ENCODE measurements around the gene HK3.

The HK3 gene

GRCh38 chr5:176846335-176847140 lies 52.6 kb downstream of the HK3 start:
- DNase-seq (ENCODE audit: low spot score in 2 of 2) (no peak), ATAC-seq (replicated peaks; ENCODE audit: extremely low read depth, poor library complexity, severe bottlenecking) (no peak)
- Mint-ChIP-seq H3K4me1 (no peaks in the 10 kb centered on the region), H3K4me3 (no peak overlapping the region), H3K27me3 (peaks cover 88% of the 10 kb centered on the region), H3K36me3 (ENCODE audit: insufficient read depth) (no peaks in the 10 kb centered on the region), H3K9me3 (no peaks in the 10 kb centered on the region), H3K27ac (ENCODE audit: low read depth) (no peak overlapping the region)

GRCh38 chr5:176845392-176845713 lies 53.8 kb downstream of the HK3 start:
- no peaks in the 10 kb centered on the region for H3K36me3 Mint-ChIP-seq (ENCODE audit: insufficient read depth)
- no peak for DNase-seq (ENCODE audit: low spot score in 2 of 2)
- no peak for ATAC-seq (replicated peaks; ENCODE audit: extremely low read depth, poor library complexity, severe bottlenecking)
- H3K9me3 Mint-ChIP-seq = no peaks in the 10 kb centered on the region
- H3K4me3 Mint-ChIP-seq = no peak overlapping the region
- H3K27ac Mint-ChIP-seq (ENCODE audit: low read depth) = no peak overlapping the region
- no peaks in the 10 kb centered on the region for H3K4me1 Mint-ChIP-seq
- H3K27me3 Mint-ChIP-seq = peaks cover 92% of the 10 kb centered on the region

GRCh38 chr5:176844706-176845391 lies 54.3 kb downstream of the HK3 start:
- H3K27me3 Mint-ChIP-seq = peaks cover 92% of the 10 kb centered on the region
- H3K4me1 Mint-ChIP-seq = no peaks in the 10 kb centered on the region
- H3K4me3 Mint-ChIP-seq = no peak overlapping the region
- no peak overlapping the region for H3K27ac Mint-ChIP-seq (ENCODE audit: low read depth)
- H3K36me3 Mint-ChIP-seq (ENCODE audit: insufficient read depth) = no peaks in the 10 kb centered on the region
- DNase-seq (ENCODE audit: low spot score in 2 of 2) (no peak), ATAC-seq (replicated peaks; ENCODE audit: extremely low read depth, poor library complexity, severe bottlenecking) (no peak)
- H3K9me3 Mint-ChIP-seq = no peaks in the 10 kb centered on the region

GRCh38 chr5:176844281-176844680 lies 54.9 kb downstream of the HK3 start:
- no peak for ATAC-seq (replicated peaks; ENCODE audit: extremely low read depth, poor library complexity, severe bottlenecking)
- Mint-ChIP-seq H3K4me1 (no peaks in the 10 kb centered on the region), H3K9me3 (no peaks in the 10 kb centered on the region), H3K36me3 (ENCODE audit: insufficient read depth) (no peaks in the 10 kb centered on the region), H3K4me3 (no peak overlapping the region), H3K27ac (ENCODE audit: low read depth) (no peak overlapping the region), H3K27me3 (peaks cover 89% of the 10 kb centered on the region)
- DNase-seq (ENCODE audit: low spot score in 2 of 2) = no peak

- Mint-ChIP-seq H3K36me3 (ENCODE audit: insufficient read depth) (no peaks in the 10 kb centered on the region), H3K9me3 (no peaks in the 10 kb centered on the region), H3K27me3 (peaks cover 86% of the 10 kb centered on the region), H3K27ac (ENCODE audit: low read depth) (no peak overlapping the region), H3K4me1 (no peaks in the 10 kb centered on the region), H3K4me3 (no peak overlapping the region)
- DNase-seq (ENCODE audit: low spot score in 2 of 2) (no peak), ATAC-seq (replicated peaks; ENCODE audit: extremely low read depth, poor library complexity, severe bottlenecking) (no peak)
These were observed 55.5 kb downstream of the HK3 start for GRCh38 chr5:176843673-176844072.

GRCh38 chr5:176837707-176838115 lies 61.4 kb downstream of the HK3 start:
- no peaks in the 10 kb centered on the region for H3K4me1 Mint-ChIP-seq
- H3K4me3 Mint-ChIP-seq = no peak overlapping the region
- H3K9me3 Mint-ChIP-seq = no peaks in the 10 kb centered on the region
- peaks cover 68% of the 10 kb centered on the region for H3K27me3 Mint-ChIP-seq
- no peak overlapping the region for H3K27ac Mint-ChIP-seq (ENCODE audit: low read depth)
- ATAC-seq (replicated peaks; ENCODE audit: extremely low read depth, poor library complexity, severe bottlenecking) = peak; percentile 58
- peak; percentile 40 to 41 for DNase-seq (ENCODE audit: low spot score in 2 of 2)
- H3K36me3 Mint-ChIP-seq (ENCODE audit: insufficient read depth) = peaks cover 2% of the 10 kb centered on the region

- no peak for ATAC-seq (replicated peaks; ENCODE audit: extremely low read depth, poor library complexity, severe bottlenecking)
- H3K4me1 Mint-ChIP-seq = no peaks in the 10 kb centered on the region
- no peak overlapping the region for H3K27ac Mint-ChIP-seq (ENCODE audit: low read depth)
- peaks cover 2% of the 10 kb centered on the region for H3K36me3 Mint-ChIP-seq (ENCODE audit: insufficient read depth)
- no peak overlapping the region for H3K4me3 Mint-ChIP-seq
- DNase-seq (ENCODE audit: low spot score in 2 of 2) = no peak
- H3K9me3 Mint-ChIP-seq = no peaks in the 10 kb centered on the region
- peaks cover 68% of the 10 kb centered on the region for H3K27me3 Mint-ChIP-seq
These were observed 62.1 kb downstream of the HK3 start for GRCh38 chr5:176836811-176837706.

- peaks cover 62% of the 10 kb centered on the region for H3K27me3 Mint-ChIP-seq
- H3K36me3 Mint-ChIP-seq (ENCODE audit: insufficient read depth) = peaks cover 2% of the 10 kb centered on the region
- DNase-seq (ENCODE audit: low spot score in 2 of 2) (no peak), ATAC-seq (replicated peaks; ENCODE audit: extremely low read depth, poor library complexity, severe bottlenecking) (no peak)
- no peak overlapping the region for H3K4me3 Mint-ChIP-seq
- H3K4me1 Mint-ChIP-seq = no peaks in the 10 kb centered on the region
- H3K27ac Mint-ChIP-seq (ENCODE audit: low read depth) = no peak overlapping the region
- H3K9me3 Mint-ChIP-seq = no peaks in the 10 kb centered on the region
These were observed 63.2 kb downstream of the HK3 start for GRCh38 chr5:176835918-176836317.

GRCh38 chr5:176833286-176833685 lies 65.9 kb downstream of the HK3 start:
- ATAC-seq (replicated peaks; ENCODE audit: extremely low read depth, poor library complexity, severe bottlenecking) (no peak), DNase-seq (ENCODE audit: low spot score in 2 of 2) (no peak)
- Mint-ChIP-seq H3K4me3 (no peak overlapping the region), H3K27me3 (peaks cover 58% of the 10 kb centered on the region), H3K9me3 (no peaks in the 10 kb centered on the region), H3K36me3 (ENCODE audit: insufficient read depth) (peaks cover 2% of the 10 kb centered on the region), H3K27ac (ENCODE audit: low read depth) (no peak overlapping the region), H3K4me1 (no peaks in the 10 kb centered on the region)

- H3K9me3 Mint-ChIP-seq = no peaks in the 10 kb centered on the region
- ATAC-seq (replicated peaks; ENCODE audit: extremely low read depth, poor library complexity, severe bottlenecking) = no peak
- no peaks in the 10 kb centered on the region for H3K36me3 Mint-ChIP-seq (ENCODE audit: insufficient read depth)
- peaks cover 61% of the 10 kb centered on the region for H3K27me3 Mint-ChIP-seq
- DNase-seq (ENCODE audit: low spot score in 2 of 2) = no peak
- H3K4me1 Mint-ChIP-seq = no peaks in the 10 kb centered on the region
- H3K27ac Mint-ChIP-seq (ENCODE audit: low read depth) = no peak overlapping the region
- no peak overlapping the region for H3K4me3 Mint-ChIP-seq
These were observed 67.0 kb downstream of the HK3 start for GRCh38 chr5:176832162-176832561.

- H3K27ac Mint-ChIP-seq (ENCODE audit: low read depth) = no peak overlapping the region
- H3K36me3 Mint-ChIP-seq (ENCODE audit: insufficient read depth) = no peaks in the 10 kb centered on the region
- H3K4me1 Mint-ChIP-seq = no peaks in the 10 kb centered on the region
- H3K27me3 Mint-ChIP-seq = peaks cover 60% of the 10 kb centered on the region
- DNase-seq (ENCODE audit: low spot score in 2 of 2) (no peak), ATAC-seq (replicated peaks; ENCODE audit: extremely low read depth, poor library complexity, severe bottlenecking) (no peak)
- no peak overlapping the region for H3K4me3 Mint-ChIP-seq
- no peaks in the 10 kb centered on the region for H3K9me3 Mint-ChIP-seq
These were observed 67.7 kb downstream of the HK3 start for GRCh38 chr5:176831425-176831824.

GRCh38 chr5:176830995-176831423 lies 68.1 kb downstream of the HK3 start:
- Mint-ChIP-seq H3K4me1 (no peaks in the 10 kb centered on the region), H3K4me3 (no peak overlapping the region), H3K9me3 (no peaks in the 10 kb centered on the region), H3K27me3 (peaks cover 56% of the 10 kb centered on the region), H3K36me3 (ENCODE audit: insufficient read depth) (no peaks in the 10 kb centered on the region), H3K27ac (ENCODE audit: low read depth) (no peak overlapping the region)
- DNase-seq (ENCODE audit: low spot score in 2 of 2) = no peak
- ATAC-seq (replicated peaks; ENCODE audit: extremely low read depth, poor library complexity, severe bottlenecking) = no peak
